Measurements from ENCODE around the gene FAM98B.

- no peak for TF ChIP-seq TP53 (CRISPR knock-in tag; IDR thresholded peaks at IDR 0.05)
- TF ChIP-seq BCL3 (IDR thresholded peaks at IDR 0.05), result no peak
- no peak for TF ChIP-seq CBX8 (IDR thresholded peaks at IDR 0.05)
- TF ChIP-seq SREBF2 (IDR thresholded peaks at IDR 0.05), result no peak
- TF ChIP-seq CTCF (IDR thresholded peaks at IDR 0.05), result peak; percentile 38
- TF ChIP-seq NFE2L2 (conservative IDR thresholded peaks at IDR 0.05; ENCODE audit: low read length), result no peak
- no peak for TF ChIP-seq POLR2A (IDR thresholded peaks at IDR 0.05; ENCODE audit: low read length)
Measured at GRCh38 chr15:38414357-38414756, 39.6 kb upstream of the FAM98B start.
